Measurements from ENCODE around the gene MT1X.
"Not testable (repeated sequence)": the region's sequence is repeated elsewhere in the genome, so short reads cannot be mapped to it uniquely, and the experiment has no call there.

MT1X gene

DNA sequence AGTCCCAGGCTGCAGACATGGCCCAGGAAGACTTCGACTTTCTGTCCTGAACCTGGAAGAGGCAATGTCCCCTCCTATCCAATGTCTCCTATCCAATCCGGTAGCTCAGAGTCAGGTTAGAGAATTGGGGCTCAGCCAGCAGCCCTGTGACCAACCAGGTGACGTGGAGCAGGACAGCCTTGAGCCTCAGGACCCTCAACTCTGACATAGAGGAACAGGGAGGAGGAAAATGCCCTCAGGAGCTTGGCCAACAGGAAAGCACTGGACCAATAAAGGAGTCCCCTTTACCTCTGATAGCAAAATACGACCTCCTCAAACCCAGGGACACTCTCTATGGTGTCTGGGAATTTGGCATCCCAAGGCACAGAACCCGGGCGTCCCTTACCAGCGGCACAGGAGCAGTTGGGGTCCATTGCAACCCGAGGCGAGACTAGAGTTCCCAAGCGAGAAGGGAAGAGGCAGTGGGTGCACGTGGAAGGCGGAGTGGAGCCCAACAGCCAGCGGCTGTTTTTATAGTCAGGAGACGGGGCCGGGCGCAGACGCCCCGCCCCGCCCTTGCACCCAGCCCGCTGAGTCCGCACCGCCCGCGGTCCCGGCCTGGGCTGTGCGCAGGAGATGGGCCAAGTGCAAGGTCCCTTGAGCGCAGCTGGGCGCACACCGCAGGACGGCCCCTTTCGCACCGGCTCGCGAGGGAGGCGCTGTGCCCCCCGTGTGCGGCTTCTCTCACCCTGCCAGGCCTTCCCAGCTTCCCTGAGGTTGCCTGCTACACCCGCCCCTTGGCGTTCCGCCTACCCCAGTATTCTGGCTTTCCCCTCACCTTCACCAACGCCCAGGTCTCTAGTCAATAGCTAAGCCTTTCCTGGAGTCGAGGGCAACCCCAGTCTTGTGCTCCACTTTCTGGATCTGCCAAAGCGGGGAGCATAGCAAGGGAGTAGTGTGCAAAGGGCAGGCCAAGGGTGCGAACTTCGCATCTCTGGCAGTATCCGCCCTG lies 14.4 kb upstream of the MT1X start, which contains the start of gene MT1G:
MT1G (minus strand) TSS at position 485 of the 991 bp plus-strand sequence; CDS start at position 413, 72 bp downstream.
- H3K4me3 ChIP-seq (ENCODE audit: low read length): no peak within 1 kb of the TSS
- TF ChIP-seq ZNF274 (IDR thresholded peaks at IDR 0.05; ENCODE audit: low read depth, low read length): no peak

DNA sequence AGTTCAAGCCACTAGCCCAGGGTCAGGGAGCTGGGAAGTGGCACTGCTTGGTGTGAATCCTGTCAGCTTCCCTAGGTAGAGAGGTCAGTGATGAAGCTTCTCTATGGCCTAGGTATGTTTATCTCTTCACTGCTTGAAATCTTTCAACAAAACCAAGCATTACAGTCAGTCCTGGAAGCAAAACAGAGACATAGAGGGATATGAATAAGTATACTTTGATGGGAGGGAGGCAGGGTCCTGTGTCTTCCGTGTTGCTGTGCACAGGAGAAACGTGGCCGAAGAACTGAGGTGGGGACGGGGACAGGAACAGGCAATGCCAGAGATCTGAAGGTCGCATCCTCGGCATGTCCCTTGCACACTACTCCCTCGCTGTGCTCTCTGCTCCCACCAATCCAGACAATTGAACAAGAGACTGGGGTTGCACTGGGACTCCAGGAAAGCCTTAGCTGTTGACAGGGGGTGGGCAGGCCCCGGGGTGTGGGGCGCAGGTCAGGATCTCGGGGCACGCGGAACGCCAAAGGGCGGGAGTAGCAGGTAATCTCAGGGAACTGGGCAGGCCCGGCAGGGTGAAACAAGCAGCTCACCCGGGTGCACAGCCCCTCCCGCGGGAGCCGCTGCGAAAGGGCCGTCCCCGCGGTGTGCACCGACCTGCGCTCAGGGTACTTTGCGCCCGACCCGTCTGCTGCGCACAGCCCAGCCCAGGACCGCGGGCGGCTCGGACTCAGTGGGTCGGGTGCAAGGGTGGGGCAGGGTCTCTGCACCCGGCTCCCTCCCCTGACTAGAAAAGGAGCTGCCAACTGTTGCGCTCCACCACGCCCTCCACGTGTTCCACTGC lies 13.0 kb upstream of the MT1X start, which contains the start of gene MT1H:
MT1H (plus strand) TSS at position 810 of the 835 bp plus-strand sequence. CDS start 71 bp downstream, outside the sequence.
- H3K4me3 ChIP-seq (ENCODE audit: low read length): no peak within 1 kb of the TSS
- no peak for TF ChIP-seq ZNF274 (IDR thresholded peaks at IDR 0.05; ENCODE audit: low read depth, low read length)

DNA sequence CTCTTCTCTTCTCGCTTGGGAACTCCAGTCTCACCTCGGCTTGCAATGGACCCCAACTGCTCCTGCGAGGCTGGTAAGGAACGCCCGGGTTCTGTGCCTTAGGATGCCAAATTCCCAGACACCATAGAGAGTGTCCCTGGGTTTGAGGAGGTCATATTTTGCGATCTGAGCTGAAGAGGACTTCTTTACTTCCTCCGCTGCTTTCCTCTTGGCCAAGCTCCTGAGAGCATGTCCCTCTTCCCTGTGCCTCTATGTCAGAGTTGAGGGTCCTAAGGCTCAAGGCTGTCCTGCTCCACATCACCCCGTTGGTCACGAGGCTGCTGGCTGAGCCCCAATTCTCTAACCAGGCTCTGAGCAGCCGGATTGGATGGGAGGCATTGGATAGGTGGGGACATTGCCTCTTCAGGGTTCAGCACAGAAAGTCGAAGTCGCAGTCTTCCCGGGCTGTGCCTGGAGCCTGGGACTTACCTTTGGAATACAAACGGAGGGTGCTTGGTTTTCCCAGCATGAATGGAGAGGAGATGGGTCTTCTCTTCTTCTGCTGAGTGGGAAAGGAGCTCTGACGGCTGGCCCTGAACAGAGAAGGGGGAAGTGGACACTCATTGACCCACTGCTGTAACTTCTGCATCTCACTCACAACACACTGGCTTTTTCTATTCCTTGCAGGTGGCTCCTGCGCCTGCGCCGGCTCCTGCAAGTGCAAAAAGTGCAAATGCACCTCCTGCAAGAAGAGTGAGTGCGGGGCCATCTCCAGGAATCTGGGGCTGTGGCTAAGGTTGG lies 12.2 kb upstream of the MT1X start:
- H3K4me3 ChIP-seq (ENCODE audit: low read length): no peak overlapping the region
- no peak for TF ChIP-seq ZNF274 (IDR thresholded peaks at IDR 0.05; ENCODE audit: low read depth, low read length)

DNA sequence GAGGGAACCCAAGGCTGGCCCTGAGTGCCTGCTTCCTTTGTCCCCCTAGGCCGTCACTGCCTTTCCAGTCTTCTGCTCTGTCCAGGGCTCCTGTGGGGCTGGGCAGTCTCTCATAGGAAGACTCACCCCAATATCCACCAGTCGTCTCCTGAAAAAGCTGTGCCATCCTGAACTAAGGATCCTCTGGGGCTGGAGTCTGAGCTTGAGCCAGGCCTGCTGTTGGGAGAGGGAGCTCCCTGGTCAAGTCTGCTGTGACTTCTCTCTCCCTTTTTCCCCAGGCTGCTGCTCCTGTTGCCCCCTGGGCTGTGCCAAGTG lies 11.7 kb upstream of the MT1X start:
- H3K4me3 ChIP-seq (ENCODE audit: low read length): no peak overlapping the region

DNA sequence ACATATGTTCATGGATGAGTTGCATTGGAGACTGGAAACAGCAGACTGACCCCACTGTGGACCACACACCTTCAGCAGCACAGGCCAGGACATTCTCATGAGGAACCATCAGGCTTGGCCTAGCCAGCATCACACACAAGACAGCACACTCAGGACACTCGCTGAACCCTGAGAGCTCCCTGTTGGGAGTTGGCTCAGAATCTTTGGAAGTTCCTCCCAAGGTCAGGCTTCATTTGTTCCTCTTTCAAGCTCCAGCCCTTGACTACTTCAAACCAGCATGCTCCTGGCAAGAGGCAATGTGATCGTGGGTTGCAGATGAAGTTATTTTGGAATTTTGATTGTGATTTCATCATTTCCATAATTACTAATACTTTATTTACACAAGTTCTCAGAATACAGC lies 10.6 kb upstream of the MT1X start:
- H3K4me3 ChIP-seq (ENCODE audit: low read length): not testable (repeated sequence)

More for the DNA sequence above, 11.7 kb upstream of the MT1X start:
- TF ChIP-seq ZNF274 (IDR thresholded peaks at IDR 0.05; ENCODE audit: low read depth, low read length): no peak

DNA sequence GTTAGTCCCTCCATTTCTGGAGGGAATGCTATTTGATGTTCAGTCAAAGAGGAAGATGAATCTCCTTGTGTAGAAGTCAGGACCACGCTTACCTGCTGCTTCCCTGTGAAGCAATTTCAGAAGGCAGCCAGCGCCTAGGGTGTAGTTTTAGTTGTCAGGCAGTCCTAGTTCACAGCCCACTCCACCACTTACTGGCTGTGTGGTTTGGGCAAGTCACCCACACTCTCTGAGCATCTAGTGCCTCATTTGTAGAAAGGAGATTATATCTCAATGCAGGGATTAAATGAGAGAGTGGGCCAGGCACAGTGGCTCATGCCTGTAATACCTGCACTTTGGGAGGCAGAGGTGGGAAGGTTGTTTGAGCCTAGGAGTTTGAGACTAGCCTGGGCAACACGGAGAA lies 10.1 kb upstream of the MT1X start:
- H3K4me3 ChIP-seq (ENCODE audit: low read length): not testable (repeated sequence)

DNA sequence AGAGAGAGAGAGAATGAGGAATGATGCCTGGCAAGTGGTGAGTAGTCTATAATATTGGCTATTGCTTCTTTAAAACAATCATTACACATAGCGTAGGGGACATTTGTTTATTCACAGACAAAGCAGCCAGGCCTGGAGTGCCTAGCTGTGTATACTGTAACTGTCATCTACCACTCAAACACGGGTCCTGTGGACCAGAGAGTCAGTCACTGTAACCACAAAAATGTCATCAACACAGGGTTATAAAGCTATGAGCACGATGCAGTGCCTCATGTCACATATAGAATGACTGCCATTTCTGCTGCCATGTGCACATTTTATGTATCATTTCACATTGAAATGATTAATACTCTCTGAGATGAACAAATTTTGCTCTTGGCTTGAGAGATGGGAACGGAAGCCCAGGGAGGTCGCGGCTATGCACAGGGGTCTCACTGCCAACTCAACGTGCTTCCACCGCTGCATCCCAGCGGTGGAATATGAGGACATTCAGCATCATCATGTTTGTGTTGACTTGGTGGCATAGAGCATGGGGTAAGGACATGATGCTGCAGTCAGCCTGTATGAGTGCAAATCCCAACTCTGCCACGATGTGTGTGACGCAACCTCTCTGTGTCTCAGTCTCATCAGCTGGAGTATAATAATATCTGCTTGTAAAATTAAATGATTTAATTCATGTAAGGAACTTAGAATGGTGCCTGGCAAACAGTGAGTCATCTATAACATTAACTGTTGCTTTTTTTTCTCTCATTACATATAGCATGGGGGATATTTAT lies 9.3 kb upstream of the MT1X start:
- no peak for TF ChIP-seq ZNF274 (IDR thresholded peaks at IDR 0.05; ENCODE audit: low read depth, low read length)
- H3K4me3 ChIP-seq (ENCODE audit: low read length): no peak overlapping the region

DNA sequence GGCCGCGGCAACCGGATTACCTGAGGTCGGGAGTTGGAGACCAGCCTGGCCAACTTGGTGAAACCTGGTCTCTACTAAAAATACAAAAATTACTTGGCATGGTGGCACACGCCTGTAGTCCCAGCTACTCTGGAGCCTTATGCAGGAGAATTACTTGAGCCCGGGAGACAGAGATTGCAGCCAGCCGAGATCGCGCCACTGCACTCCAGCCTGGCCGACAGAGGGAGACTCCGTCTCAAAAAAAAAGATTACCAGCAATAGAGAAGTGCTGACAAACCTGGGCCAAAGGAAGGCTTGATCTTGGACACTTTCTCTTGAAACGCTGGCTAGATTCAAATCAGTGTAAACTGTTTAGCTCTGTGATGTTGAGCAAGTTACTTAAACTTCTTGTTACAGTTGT lies 8.3 kb upstream of the MT1X start:
- TF ChIP-seq ZNF274 (IDR thresholded peaks at IDR 0.05; ENCODE audit: low read depth, low read length): no peak

DNA sequence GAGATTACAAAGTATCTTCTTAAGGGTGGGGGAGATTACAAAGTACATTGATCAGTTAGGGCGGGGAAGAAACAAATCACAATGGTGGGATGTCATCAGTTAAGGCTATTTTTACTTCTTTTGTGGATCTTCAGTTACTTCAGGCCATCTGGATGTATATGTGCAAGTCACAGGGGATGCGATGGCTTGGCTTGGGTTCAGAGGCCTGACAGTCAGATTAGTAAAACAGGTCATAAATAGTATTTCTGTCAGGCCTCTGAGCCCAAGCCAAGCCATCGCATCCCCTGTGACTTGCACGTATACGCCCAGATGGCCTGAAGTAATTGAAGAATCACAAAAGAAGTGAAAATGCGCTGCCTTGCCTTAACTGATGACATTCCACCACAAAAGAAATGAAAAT lies 7.7 kb upstream of the MT1X start:
- not testable (repeated sequence) for H3K4me3 ChIP-seq (ENCODE audit: low read length)

More for the DNA sequence above, 8.3 kb upstream of the MT1X start:
- H3K4me3 ChIP-seq (ENCODE audit: low read length): no peak overlapping the region

DNA sequence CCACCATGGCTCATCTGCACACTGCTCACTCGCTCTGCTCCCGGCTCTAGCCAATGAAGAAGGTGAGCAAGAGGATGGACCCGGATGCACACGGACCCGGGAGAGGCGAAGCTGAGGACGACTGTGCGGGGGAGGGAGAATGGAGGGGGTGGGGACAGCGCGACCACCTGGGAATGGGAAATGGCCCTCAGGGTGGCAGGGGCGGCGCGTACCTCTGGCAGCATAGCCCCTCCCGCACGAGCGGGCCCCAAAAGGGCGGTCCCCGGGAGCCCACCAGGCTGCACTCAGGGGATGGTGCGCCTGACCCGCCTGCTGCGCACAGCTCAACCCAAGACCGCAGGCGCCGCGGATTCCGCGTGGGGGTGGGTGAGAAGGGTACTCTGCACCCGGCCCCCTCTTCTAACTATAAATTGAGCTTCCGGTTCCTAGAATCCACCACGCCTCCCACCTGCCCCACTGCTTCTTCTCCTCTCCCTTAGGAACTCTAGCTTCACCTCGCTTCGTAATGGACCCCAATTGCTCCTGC lies 6.5 kb upstream of the MT1X start:
- TF ChIP-seq ZNF274 (IDR thresholded peaks at IDR 0.05; ENCODE audit: low read depth, low read length): no peak
- no peak overlapping the region; the same call in 1 of the 2 replicates for H3K4me3 ChIP-seq (ENCODE audit: low read length)

DNA sequence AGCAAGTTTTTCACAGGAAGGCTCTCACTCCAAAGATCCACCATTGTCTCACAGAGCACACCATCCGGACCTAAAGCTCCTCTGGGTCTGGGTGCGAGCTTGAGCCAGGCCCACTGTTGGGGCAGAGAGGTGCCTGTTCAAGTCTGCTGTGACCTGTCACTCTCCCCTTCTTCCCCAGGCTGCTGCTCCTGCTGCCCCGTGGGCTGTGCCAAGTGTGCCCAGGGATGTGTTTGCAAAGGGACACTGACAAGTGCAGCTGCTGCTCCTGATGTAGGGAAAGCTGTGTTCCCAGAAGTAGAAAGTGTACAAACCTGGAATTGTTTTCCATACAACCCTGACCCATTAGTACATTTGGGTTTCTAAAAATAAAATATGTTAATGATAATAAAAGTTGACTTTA lies 4.8 kb upstream of the MT1X start:
- no peak overlapping the region for H3K4me3 ChIP-seq (ENCODE audit: low read length)
- no peak for TF ChIP-seq ZNF274 (IDR thresholded peaks at IDR 0.05; ENCODE audit: low read depth, low read length)

DNA sequence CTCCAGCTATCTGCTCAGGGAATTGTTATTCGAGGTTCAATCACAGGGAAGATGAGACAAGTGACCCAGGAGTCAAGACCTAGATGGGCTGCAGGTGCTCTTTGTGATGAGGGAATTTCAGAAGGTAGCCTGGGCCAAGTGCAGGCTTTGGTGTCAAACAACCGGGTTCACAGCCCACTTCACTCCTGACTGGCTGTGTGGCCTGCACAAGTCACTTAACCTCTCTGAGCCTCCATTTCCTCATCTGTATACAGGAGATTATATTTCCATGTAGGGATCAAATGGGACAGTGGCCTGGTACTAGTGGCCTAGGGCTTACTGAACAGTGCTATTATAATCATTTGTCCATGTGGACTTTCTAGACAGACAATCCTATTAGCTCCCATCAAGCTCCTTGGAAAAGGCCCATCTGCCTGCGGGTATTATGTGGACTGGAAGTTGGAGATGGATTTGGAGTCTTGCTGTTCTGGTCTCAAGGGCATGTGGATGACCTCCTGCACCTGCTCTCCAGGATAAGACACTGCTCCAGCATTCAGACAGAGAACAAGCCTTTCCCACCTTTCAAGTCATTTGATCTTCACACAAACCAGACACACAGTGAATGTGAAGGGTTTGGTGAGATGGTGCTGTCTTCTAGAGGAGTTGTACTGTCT lies 3.1 kb upstream of the MT1X start:
- no peak for TF ChIP-seq ZNF274 (IDR thresholded peaks at IDR 0.05; ENCODE audit: low read depth, low read length)
- H3K4me3 ChIP-seq (ENCODE audit: low read length): no peak overlapping the region

DNA sequence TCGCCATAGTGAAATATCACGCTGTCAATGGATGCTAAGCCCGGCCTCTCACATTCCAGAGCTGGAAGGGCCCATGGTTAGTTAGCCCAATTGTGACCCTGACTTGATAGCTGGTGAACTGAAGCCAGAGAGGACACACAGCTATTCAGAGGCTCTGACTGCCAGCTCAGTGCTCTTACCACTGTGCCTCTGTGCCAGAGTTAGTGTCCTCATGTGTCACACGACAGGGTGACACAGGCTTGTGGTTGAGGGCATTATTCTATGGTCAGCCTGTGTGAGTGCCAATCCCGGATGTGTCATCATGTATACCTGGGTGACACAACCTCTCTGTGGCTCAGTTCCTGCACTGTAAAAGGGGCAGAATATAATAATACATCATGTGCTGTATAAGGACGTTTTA lies 2.5 kb upstream of the MT1X start:
- TF ChIP-seq ZNF274 (IDR thresholded peaks at IDR 0.05; ENCODE audit: low read depth, low read length): no peak
- H3K4me3 ChIP-seq (ENCODE audit: low read length): no peak overlapping the region

All from GM08714 (cell line).